GM19372 (cell line): ENCODE results near the gene SLC22A4.

Source experiments
- ATAC-seq: cut with Tn5 transposase; IDR thresholded peaks from one replicate; pipeline ENCODE4 v1.9.1; 2021; ENCODE audit warnings: mild to moderate bottlenecking, low read depth, moderate library complexity; ENCODE audit not compliant: unreplicated experiment

The SLC22A4 gene

GRCh38 chr5:132296412-132297016, 2.3 kb downstream of the SLC22A4 start:
- no peak for ATAC-seq

- ATAC-seq, result no peak
Measured at GRCh38 chr5:132297211-132297940, 3.2 kb downstream of the SLC22A4 start.

- ATAC-seq, result no peak
Measured at GRCh38 chr5:132298298-132299212, 4.4 kb downstream of the SLC22A4 start.

- ATAC-seq, result no peak
Measured at GRCh38 chr5:132299917-132300316, 5.7 kb downstream of the SLC22A4 start.

GRCh38 chr5:132300577-132301343, 6.6 kb downstream of the SLC22A4 start:
- no peak for ATAC-seq

- ATAC-seq, result no peak
Measured at GRCh38 chr5:132301344-132302271, 7.4 kb downstream of the SLC22A4 start.

- ATAC-seq, result no peak
Measured at GRCh38 chr5:132302413-132302812, 8.2 kb downstream of the SLC22A4 start.

GRCh38 chr5:132303589-132303988, 9.4 kb downstream of the SLC22A4 start:
- no peak for ATAC-seq

GRCh38 chr5:132305420-132305819, 11.2 kb downstream of the SLC22A4 start:
- no peak for ATAC-seq

GRCh38 chr5:132308701-132309100, 14.5 kb downstream of the SLC22A4 start:
- no peak for ATAC-seq

GRCh38 chr5:132309679-132310078, 15.5 kb downstream of the SLC22A4 start:
- no peak for ATAC-seq

- ATAC-seq, result no peak
Measured at GRCh38 chr5:132310141-132310834, 16.1 kb downstream of the SLC22A4 start.

- no peak for ATAC-seq
Measured at GRCh38 chr5:132313366-132313765, 19.2 kb downstream of the SLC22A4 start.

- no peak for ATAC-seq
Measured at GRCh38 chr5:132313961-132314432, 19.8 kb downstream of the SLC22A4 start.

GRCh38 chr5:132315529-132316067, 21.4 kb downstream of the SLC22A4 start:
- ATAC-seq, result no peak

GRCh38 chr5:132319975-132320374, 25.8 kb downstream of the SLC22A4 start:
- ATAC-seq, result no peak

- ATAC-seq, result no peak
Measured at GRCh38 chr5:132321109-132321721, 27.0 kb downstream of the SLC22A4 start.

- ATAC-seq, result no peak
Measured at GRCh38 chr5:132322266-132322665, 28.1 kb downstream of the SLC22A4 start.
